Measurements from ENCODE around the gene STK11IP.

The STK11IP gene

DNA sequence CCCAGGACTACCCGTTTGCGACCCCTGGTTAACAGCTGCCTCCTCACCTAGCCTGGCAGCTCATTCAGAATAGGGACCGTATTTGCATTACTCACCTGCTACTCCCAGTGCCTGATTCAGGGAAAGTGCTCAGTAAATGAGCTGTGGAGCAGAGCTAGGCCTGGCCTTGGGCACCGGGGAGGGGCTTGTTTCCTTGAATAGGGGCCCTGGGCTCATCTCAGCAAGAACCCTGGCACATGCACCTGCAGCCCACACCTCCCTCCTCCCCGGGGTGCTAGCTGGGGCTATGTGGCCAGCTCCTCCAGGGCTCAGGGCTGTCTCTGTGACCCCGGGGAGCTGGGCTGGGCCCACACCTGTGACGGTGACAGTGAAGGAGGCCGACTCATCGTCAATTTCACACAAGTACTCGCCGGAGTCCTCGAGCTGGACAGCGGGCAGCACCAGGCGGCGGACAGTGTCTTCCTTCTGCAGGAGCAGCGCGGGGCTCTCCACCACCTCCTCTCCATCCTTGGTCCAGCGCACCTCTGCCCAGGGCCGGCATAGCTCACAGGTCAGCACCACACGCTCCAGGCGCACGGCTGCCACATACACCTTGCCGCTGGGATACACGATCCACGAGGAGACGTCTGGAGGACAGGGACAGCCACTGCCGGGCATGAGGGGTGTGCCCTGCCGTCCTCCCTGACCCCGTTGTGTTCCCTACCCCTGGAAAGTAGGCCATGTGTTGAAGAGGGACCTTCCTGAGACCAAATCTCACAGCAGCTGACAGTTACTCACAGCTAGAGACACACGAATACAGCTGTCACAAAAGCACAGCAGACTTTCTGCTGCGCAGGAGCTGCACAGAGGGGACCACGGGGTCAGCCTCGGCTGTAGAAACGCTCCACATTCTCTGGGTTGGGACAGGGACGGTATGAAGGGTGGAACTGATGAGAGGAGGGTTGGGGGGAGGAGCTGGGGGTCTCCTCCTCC lies 35.3 kb upstream of the STK11IP start:
- peaks cover 3% of the 10 kb centered on the region for H3K36me3 ChIP-seq (ENCODE audit: control insufficient read depth, insufficient read depth, low read length)
- no peak overlapping the region for H3K4me3 ChIP-seq (ENCODE audit: insufficient read depth, low read depth, low read length)
- peaks cover 6% of the 10 kb centered on the region for H3K4me1 ChIP-seq (ENCODE audit: control insufficient read depth, insufficient read depth, low read length)
- no peaks in the 10 kb centered on the region for H3K27me3 ChIP-seq (ENCODE audit: control insufficient read depth, insufficient read depth, low read length, poor library complexity, severe bottlenecking)
- WGBS, 2 experiments = 86% methylated on average over 35 of the region's 35 CpGs
- no peak overlapping the region for H3K27ac ChIP-seq (ENCODE audit: insufficient read depth, low read depth, low read length, poor library complexity, severe bottlenecking)
- H3K9me3 ChIP-seq (ENCODE audit: control insufficient read depth, low read length) = no peaks in the 10 kb centered on the region

DNA sequence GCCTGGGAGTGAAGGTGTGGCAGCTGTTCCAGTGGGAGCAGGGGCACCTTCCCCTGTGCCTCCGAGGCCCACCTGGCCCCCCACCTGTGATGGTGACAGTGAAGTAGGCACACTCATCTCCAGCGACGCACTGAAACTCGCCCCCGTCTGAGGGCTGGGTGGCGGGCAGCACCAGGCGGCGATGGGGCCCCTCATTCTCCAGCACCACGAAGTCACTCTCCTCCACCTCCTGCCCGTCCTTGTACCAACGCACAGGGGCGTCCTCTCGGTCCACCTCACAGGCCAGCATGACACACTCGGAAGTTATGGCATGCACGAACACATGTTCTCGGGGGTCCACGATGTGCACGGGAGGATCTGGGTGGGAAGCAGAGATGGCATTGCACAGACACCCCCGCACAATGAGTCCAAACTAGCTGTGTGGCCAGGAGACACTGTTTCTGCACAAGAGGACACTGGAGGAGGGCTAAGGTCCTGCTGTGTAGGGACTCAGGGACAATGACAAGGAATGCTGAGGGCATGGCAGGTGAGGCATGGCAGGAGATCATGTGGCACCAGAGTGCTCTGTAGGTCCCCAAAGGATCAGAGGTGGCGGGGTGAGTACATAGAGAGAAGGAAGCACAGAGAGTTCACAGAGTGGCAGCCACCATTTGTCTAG lies 34.3 kb upstream of the STK11IP start:
- Histone ChIP-seq H3K4me1 (ENCODE audit: control insufficient read depth, insufficient read depth, low read length) (peaks cover 6% of the 10 kb centered on the region), H3K9me3 (ENCODE audit: control insufficient read depth, low read length) (no peaks in the 10 kb centered on the region), H3K27me3 (ENCODE audit: control insufficient read depth, insufficient read depth, low read length, poor library complexity, severe bottlenecking) (no peaks in the 10 kb centered on the region), H3K4me3 (ENCODE audit: insufficient read depth, low read depth, low read length) (no peak overlapping the region), H3K36me3 (ENCODE audit: control insufficient read depth, insufficient read depth, low read length) (peaks cover 3% of the 10 kb centered on the region), H3K27ac (ENCODE audit: insufficient read depth, low read depth, low read length, poor library complexity, severe bottlenecking) (no peak overlapping the region)
- 94 to 95% methylated on average over 20 of the region's 20 CpGs for WGBS, 2 experiments

DNA sequence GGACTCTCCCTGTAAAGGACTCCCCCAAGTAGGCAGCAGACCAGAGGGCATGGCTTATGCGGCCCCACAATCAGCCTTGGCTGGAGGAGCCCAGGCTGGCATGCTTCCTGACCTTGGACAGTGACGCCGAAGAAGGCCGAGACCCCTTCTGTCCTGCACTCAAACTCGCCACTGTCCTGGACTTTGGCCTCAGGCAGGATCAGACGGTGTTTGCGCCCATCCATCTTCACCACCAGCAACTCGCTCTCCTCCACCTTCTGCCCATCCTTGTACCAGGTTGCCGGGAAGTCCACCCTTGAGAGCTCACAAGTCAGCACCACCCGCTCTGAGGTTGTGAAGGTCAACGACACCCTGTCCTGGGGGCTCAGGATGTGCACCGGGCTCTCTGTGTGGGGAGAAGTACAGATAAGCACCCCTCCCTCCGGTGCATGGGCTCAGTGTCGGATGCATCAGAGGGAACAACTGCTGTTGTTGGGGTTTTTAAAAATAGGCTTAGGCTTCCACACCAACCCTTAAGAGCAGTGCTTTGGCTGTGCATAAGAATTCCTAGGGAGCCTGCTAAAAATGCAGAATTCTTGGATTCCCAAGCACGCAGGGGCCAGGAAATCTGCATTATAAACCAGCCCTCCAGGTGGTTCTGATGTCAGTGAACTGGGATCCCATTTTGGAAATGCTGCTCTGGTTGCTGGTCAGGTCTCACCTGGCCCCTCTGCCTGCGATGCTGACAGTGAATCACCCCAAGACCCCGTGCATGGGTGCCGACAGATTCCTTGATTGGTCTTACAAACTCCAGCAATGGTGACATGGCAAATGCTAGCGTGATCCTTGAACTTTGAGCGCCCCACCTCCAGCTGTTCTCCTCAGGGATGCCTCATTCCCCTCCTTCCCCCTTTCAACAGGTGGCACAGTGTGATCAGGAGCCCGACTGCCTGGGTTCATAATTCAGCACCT lies 32.3 kb upstream of the STK11IP start:
- peaks cover 10% of the 10 kb centered on the region for H3K27me3 ChIP-seq (ENCODE audit: control insufficient read depth, insufficient read depth, low read length, poor library complexity, severe bottlenecking)
- H3K9me3 ChIP-seq (ENCODE audit: control insufficient read depth, low read length) = no peaks in the 10 kb centered on the region
- WGBS, 2 experiments = 63 to 64% methylated on average over 21 of the region's 21 CpGs
- peaks cover 6% of the 10 kb centered on the region for H3K4me1 ChIP-seq (ENCODE audit: control insufficient read depth, insufficient read depth, low read length)
- no peak overlapping the region for H3K27ac ChIP-seq (ENCODE audit: insufficient read depth, low read depth, low read length, poor library complexity, severe bottlenecking)
- H3K4me3 ChIP-seq (ENCODE audit: insufficient read depth, low read depth, low read length) = no peak overlapping the region
- peaks cover 3% of the 10 kb centered on the region for H3K36me3 ChIP-seq (ENCODE audit: control insufficient read depth, insufficient read depth, low read length)

DNA sequence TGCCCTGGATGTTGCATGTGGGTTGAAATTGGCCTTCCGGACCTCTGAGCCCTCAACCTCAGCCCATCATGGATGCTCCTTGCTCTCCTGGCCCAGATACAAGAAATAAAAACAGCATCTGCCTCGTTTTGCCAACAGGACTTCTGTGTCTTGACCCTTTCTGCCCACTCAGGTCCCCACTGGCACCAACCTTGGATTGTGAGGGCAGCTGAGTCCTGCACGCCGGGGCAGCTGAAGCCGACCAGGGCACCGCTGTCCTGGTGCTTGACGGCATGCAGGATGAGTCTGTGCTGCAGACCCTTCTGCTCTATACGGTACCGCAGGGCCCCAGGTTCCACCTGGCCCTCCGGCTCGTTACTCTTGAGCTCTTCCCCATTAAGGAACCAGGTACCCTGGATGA lies 31.0 kb upstream of the STK11IP start:
- Histone ChIP-seq H3K9me3 (ENCODE audit: control insufficient read depth, low read length) (no peaks in the 10 kb centered on the region), H3K36me3 (ENCODE audit: control insufficient read depth, insufficient read depth, low read length) (peaks cover 3% of the 10 kb centered on the region), H3K27ac (ENCODE audit: insufficient read depth, low read depth, low read length, poor library complexity, severe bottlenecking) (no peak overlapping the region), H3K4me3 (ENCODE audit: insufficient read depth, low read depth, low read length) (no peak overlapping the region), H3K4me1 (ENCODE audit: control insufficient read depth, insufficient read depth, low read length) (peaks cover 8% of the 10 kb centered on the region), H3K27me3 (ENCODE audit: control insufficient read depth, insufficient read depth, low read length, poor library complexity, severe bottlenecking) (peaks cover 15% of the 10 kb centered on the region)
- 86 to 87% methylated on average over 11 of the region's 11 CpGs for WGBS, 2 experiments

DNA sequence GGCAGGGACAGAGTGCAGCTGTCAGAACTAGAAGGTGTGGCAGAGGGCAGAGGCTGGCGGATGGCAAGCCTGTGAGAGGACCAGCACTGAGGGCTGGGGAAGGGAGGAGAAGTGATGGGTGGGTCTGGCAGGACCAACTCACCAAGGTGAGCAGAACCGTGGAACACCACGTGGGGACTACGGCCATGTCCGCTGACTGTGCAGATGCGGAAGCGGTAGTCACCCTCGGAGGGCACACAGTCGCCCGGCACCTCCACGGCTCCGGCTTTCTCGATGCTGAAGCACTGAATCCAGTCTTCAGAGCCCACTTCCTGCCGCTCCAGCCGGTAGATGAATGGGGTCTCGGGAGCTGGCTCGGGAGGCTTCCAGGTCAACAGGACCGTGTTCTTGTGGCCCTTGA lies 30.5 kb upstream of the STK11IP start:
- peaks cover 7% of the 10 kb centered on the region for H3K4me1 ChIP-seq (ENCODE audit: control insufficient read depth, insufficient read depth, low read length)
- 92 to 93% methylated on average over 18 of the region's 18 CpGs for WGBS, 2 experiments
- no peak overlapping the region for H3K27ac ChIP-seq (ENCODE audit: insufficient read depth, low read depth, low read length, poor library complexity, severe bottlenecking)
- H3K36me3 ChIP-seq (ENCODE audit: control insufficient read depth, insufficient read depth, low read length) = peaks cover 3% of the 10 kb centered on the region
- H3K4me3 ChIP-seq (ENCODE audit: insufficient read depth, low read depth, low read length) = no peak overlapping the region
- H3K27me3 ChIP-seq (ENCODE audit: control insufficient read depth, insufficient read depth, low read length, poor library complexity, severe bottlenecking) = peaks cover 15% of the 10 kb centered on the region
- H3K9me3 ChIP-seq (ENCODE audit: control insufficient read depth, low read length) = no peaks in the 10 kb centered on the region

DNA sequence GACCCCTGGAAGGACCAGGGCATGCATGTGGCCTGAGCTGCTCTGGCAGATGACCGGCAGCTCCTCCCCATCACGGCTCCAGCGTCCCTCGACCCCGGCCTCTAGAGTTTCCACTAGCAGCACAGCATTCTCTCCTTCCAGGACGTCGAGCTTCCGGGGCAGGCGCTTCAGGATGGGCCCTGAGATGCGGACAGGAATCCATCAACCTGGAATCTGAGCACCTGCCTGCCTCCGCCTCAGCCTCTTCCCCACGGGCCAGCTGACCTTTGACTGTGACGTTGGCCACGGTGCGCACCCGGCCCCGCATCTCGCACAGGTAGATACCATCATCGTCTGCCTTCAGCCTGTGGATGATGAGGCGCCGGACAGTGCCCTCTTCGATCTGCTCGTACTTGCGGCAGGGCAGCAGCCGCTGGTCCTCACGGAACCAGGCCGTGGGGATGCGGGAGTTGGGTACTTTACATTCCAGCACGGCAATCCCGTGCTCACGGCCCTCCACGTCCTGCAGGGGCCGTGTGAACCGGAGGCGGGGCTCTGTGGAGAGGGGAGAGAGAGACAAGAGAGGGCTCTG lies 29.8 kb upstream of the STK11IP start:
- no peak overlapping the region for H3K4me3 ChIP-seq (ENCODE audit: insufficient read depth, low read depth, low read length)
- WGBS, 2 experiments = 93 to 94% methylated on average over 35 of the region's 35 CpGs
- H3K36me3 ChIP-seq (ENCODE audit: control insufficient read depth, insufficient read depth, low read length) = peaks cover 3% of the 10 kb centered on the region
- no peaks in the 10 kb centered on the region for H3K9me3 ChIP-seq (ENCODE audit: control insufficient read depth, low read length)
- H3K4me1 ChIP-seq (ENCODE audit: control insufficient read depth, insufficient read depth, low read length) = peaks cover 6% of the 10 kb centered on the region
- H3K27me3 ChIP-seq (ENCODE audit: control insufficient read depth, insufficient read depth, low read length, poor library complexity, severe bottlenecking) = peaks cover 15% of the 10 kb centered on the region
- H3K27ac ChIP-seq (ENCODE audit: insufficient read depth, low read depth, low read length, poor library complexity, severe bottlenecking) = no peak overlapping the region

DNA sequence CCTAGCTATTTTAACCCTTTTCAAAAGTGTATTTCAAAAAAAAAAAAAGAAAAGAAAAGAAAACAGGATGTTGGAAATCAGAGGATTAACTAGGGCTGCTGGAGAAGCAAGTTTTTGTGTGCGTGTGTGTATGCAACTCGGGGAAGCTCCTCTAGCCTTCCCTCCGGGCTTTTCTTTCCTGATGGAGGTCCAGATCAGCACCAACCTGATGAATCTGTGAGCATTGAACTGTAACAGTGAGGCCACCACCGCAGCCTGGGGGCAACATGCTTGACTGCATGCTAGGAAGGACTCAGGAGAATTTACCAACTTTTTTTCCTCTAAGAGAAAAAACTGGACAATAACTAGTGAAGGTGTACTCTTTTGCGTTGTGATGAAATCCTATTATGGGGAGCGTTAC lies 28.6 kb upstream of the STK11IP start:
- 89 to 90% methylated on average over 6 of the region's 6 CpGs for WGBS, 2 experiments
- Histone ChIP-seq H3K9me3 (ENCODE audit: control insufficient read depth, low read length) (no peaks in the 10 kb centered on the region), H3K27me3 (ENCODE audit: control insufficient read depth, insufficient read depth, low read length, poor library complexity, severe bottlenecking) (peaks cover 15% of the 10 kb centered on the region), H3K4me3 (ENCODE audit: insufficient read depth, low read depth, low read length) (no peak overlapping the region), H3K36me3 (ENCODE audit: control insufficient read depth, insufficient read depth, low read length) (peaks cover 3% of the 10 kb centered on the region), H3K4me1 (ENCODE audit: control insufficient read depth, insufficient read depth, low read length) (peaks cover 6% of the 10 kb centered on the region), H3K27ac (ENCODE audit: insufficient read depth, low read depth, low read length, poor library complexity, severe bottlenecking) (no peak overlapping the region)

DNA sequence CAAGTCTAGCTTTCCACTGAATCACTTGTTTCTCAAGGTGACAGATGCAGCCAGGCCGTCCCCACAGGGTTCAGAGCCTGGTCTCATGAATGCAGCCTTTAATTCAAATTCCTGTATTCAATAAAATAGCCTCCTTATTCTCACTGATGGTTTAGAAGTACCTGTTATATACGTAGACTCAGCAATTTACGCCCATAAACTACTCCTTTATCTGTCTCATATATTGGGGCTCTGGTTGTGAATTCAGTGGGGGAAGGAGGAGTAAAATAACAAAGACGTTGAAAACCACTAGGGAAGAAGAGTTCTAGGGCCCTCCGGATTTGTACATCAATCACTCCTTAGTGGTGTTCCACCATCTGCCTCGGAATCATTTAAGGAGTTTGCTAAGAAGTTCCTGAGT lies 28.0 kb upstream of the STK11IP start:
- peaks cover under 1% of the 10 kb centered on the region for H3K36me3 ChIP-seq (ENCODE audit: control insufficient read depth, insufficient read depth, low read length)
- 82 to 87% methylated on average over 5 to 6 of the region's 6 CpGs for WGBS, 2 experiments
- H3K27ac ChIP-seq (ENCODE audit: insufficient read depth, low read depth, low read length, poor library complexity, severe bottlenecking) = no peak overlapping the region
- no peaks in the 10 kb centered on the region for H3K9me3 ChIP-seq (ENCODE audit: control insufficient read depth, low read length)
- H3K4me3 ChIP-seq (ENCODE audit: insufficient read depth, low read depth, low read length) = peak overlapping the region; percentile 43
- H3K27me3 ChIP-seq (ENCODE audit: control insufficient read depth, insufficient read depth, low read length, poor library complexity, severe bottlenecking) = peaks cover 15% of the 10 kb centered on the region
- peaks cover 6% of the 10 kb centered on the region for H3K4me1 ChIP-seq (ENCODE audit: control insufficient read depth, insufficient read depth, low read length)

DNA sequence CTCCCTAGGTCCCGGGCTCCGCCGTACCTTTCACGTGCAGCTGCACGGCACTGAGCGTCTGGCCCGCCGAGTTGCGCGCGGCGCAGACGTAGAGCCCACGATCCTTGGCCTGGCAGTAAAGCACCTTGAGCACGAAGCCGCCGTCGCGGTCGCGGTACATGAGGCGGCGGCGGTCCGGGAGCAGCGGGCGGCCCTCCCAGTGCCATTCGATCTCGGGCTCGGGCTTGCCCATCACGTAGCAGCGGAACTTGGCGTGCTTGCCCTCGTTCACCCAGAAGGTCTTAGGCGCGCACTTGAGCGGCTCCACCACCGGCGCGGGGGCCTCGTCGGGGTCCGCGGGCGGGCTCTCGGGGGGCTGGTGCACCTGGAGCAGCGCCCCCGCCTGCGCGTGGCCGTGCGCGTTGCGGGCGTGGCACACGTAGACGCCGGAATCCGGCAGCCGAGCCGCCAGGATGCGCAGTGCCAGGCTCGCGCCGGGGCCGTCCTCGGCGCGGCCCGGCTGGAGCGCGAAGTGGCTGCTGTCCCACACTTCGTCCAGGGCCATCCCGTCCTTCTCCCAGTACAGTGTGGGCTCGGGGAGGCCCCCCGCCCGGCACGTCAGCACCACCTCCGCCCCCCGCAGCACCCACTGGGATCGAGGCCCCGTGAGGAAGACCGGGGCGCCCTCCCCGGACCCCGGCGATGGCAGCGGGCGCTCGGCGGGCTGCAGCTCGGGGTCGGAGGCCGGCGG lies 27.3 kb upstream of the STK11IP start:
- no peaks in the 10 kb centered on the region for H3K9me3 ChIP-seq (ENCODE audit: control insufficient read depth, low read length)
- H3K36me3 ChIP-seq (ENCODE audit: control insufficient read depth, insufficient read depth, low read length) = no peaks in the 10 kb centered on the region
- peaks cover 6% of the 10 kb centered on the region for H3K4me1 ChIP-seq (ENCODE audit: control insufficient read depth, insufficient read depth, low read length)
- peaks cover 15% of the 10 kb centered on the region for H3K27me3 ChIP-seq (ENCODE audit: control insufficient read depth, insufficient read depth, low read length, poor library complexity, severe bottlenecking)
- H3K4me3 ChIP-seq (ENCODE audit: insufficient read depth, low read depth, low read length) = peak overlapping the region; percentile 43
- 10% methylated on average over 95 of the region's 95 CpGs for WGBS, 2 experiments
- no peak overlapping the region for H3K27ac ChIP-seq (ENCODE audit: insufficient read depth, low read depth, low read length, poor library complexity, severe bottlenecking)
